DND-41 (cell line): ENCODE data around the gene IGSF21.

Source experiments
- ATAC-seq: fragments of 200-7000 bp; cut with Tn5 transposase; 3 replicates; pipeline ENCODE4 v1.9.1; 2021; ENCODE audit warnings: low read depth; ENCODE audit not compliant: insufficient read depth
- DNase-seq: peaks from one replicate; pipeline ENCODE4 v3.0.0-alpha.2; 2020
- H2AFZ ChIP-seq: 2 replicates; pipeline ENCODE4 v1.6.0; 2012; ENCODE audit warnings: low read depth, low read length
- H3K27ac ChIP-seq: 2 replicates; pipeline ENCODE4 v1.5.1; 2012; ENCODE audit warnings: low read length, inconsistent platforms
- H3K27me3 ChIP-seq: fragments of 200-600 bp; sonication (generic); 2 replicates; pipeline ENCODE4 v1.6.0; 2012; ENCODE audit warnings: low read length, mild to moderate bottlenecking, inconsistent platforms; ENCODE audit not compliant: insufficient read depth, poor library complexity
- H3K36me3 ChIP-seq: 2 replicates; pipeline ENCODE4 v1.5.1; 2012; ENCODE audit warnings: low read length, inconsistent platforms; ENCODE audit not compliant: insufficient read depth
- H3K4me1 ChIP-seq: 2 replicates; pipeline ENCODE4 v1.5.1; 2012; ENCODE audit warnings: mild to moderate bottlenecking, low read length; ENCODE audit not compliant: insufficient read depth
- H3K4me2 ChIP-seq: 2 replicates; pipeline ENCODE4 v1.6.0; 2012; ENCODE audit warnings: mild to moderate bottlenecking, moderate library complexity, low read length, inconsistent platforms; ENCODE audit not compliant: insufficient read depth
- H3K4me3 ChIP-seq, 2 experiments: fragments of 200-600 bp in 1 of 2; shearing (Covaris generic) in 1 of 2; 2 replicates each; pipeline ENCODE4 v1.5.1; 2012 to 2016; ENCODE audit warnings: inconsistent platforms in 2 of 2, low read length in 2 of 2, mild to moderate bottlenecking in 2 of 2, low read depth in 1 of 2, moderate library complexity in 1 of 2
- H3K79me2 ChIP-seq: 2 replicates; pipeline ENCODE4 v1.6.0; 2012; ENCODE audit warnings: low read length, inconsistent platforms; ENCODE audit not compliant: insufficient read depth
- H3K9ac ChIP-seq: 2 replicates; pipeline ENCODE4 v1.6.0; 2012; ENCODE audit warnings: low read depth, mild to moderate bottlenecking, inconsistent platforms, low read length, moderate library complexity
- H3K9me3 ChIP-seq: 2 replicates; pipeline ENCODE4 v1.5.1; 2012; ENCODE audit warnings: low read length, moderate library complexity, mild to moderate bottlenecking, inconsistent platforms; ENCODE audit not compliant: insufficient read depth, severe bottlenecking
- H4K20me1 ChIP-seq: 2 replicates; pipeline ENCODE4 v1.6.0; 2012; ENCODE audit warnings: low read length; ENCODE audit not compliant: insufficient read depth
- EZH2 ChIP-seq: IDR thresholded peaks from 3 replicates; pipeline ENCODE4 v1.6.1; 2012; ENCODE audit warnings: borderline replicate concordance, low read depth, mild to moderate bottlenecking, moderate library complexity, low read length, inconsistent platforms; ENCODE audit not compliant: severe bottlenecking
- TF ChIP-seq, protein P1 (sequence below): IDR thresholded peaks from 2 replicates; pipeline ENCODE4 v1.5.1; 2012; ENCODE audit warnings: borderline replicate concordance, low read length, moderate library complexity, mild to moderate bottlenecking; ENCODE audit not compliant: poor library complexity, severe bottlenecking; ENCODE audit errors: extremely low read depth

Gene IGSF21

DNA sequence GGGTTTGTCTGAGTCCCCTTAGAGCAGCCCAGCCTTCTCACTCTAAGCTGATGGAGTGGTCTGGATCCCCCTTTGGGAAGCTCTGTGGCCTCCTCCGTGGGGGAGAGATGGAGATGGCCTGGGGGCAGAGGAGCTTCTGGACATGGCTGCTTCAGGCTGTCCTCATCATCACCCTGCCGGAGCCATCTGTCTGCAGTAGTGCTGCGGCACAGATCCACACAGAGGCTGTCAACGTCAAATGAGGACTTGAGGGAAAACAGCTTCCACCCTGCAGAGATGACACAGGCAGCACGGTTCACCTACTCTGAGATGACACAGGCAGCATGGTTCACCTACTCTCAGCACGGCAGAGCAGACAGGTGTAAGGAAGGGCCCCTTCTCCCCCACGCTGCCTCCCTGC, 134.3 kb downstream of the IGSF21 start:
- no peak overlapping the region for H3K4me3 ChIP-seq
- H3K27me3 ChIP-seq: no peaks in the 10 kb centered on the region
- TF ChIP-seq, protein P1, sequence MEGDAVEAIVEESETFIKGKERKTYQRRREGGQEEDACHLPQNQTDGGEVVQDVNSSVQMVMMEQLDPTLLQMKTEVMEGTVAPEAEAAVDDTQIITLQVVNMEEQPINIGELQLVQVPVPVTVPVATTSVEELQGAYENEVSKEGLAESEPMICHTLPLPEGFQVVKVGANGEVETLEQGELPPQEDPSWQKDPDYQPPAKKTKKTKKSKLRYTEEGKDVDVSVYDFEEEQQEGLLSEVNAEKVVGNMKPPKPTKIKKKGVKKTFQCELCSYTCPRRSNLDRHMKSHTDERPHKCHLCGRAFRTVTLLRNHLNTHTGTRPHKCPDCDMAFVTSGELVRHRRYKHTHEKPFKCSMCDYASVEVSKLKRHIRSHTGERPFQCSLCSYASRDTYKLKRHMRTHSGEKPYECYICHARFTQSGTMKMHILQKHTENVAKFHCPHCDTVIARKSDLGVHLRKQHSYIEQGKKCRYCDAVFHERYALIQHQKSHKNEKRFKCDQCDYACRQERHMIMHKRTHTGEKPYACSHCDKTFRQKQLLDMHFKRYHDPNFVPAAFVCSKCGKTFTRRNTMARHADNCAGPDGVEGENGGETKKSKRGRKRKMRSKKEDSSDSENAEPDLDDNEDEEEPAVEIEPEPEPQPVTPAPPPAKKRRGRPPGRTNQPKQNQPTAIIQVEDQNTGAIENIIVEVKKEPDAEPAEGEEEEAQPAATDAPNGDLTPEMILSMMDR: no peak
- TF ChIP-seq EZH2: no peak
- peaks cover 2% of the 10 kb centered on the region; the same call in 1 of the 2 replicates for H4K20me1 ChIP-seq
- no peak overlapping the region for H2AFZ ChIP-seq
- H3K27ac ChIP-seq: no peak overlapping the region
- H3K4me2 ChIP-seq: no peak overlapping the region
- ATAC-seq (no peak), DNase-seq (no peak)
- H3K79me2 ChIP-seq: no peaks in the 10 kb centered on the region
- no peak overlapping the region for H3K9ac ChIP-seq
- H3K4me1 ChIP-seq: no peaks in the 10 kb centered on the region
- no peaks in the 10 kb centered on the region for H3K9me3 ChIP-seq
- no peaks in the 10 kb centered on the region for H3K36me3 ChIP-seq

DNA sequence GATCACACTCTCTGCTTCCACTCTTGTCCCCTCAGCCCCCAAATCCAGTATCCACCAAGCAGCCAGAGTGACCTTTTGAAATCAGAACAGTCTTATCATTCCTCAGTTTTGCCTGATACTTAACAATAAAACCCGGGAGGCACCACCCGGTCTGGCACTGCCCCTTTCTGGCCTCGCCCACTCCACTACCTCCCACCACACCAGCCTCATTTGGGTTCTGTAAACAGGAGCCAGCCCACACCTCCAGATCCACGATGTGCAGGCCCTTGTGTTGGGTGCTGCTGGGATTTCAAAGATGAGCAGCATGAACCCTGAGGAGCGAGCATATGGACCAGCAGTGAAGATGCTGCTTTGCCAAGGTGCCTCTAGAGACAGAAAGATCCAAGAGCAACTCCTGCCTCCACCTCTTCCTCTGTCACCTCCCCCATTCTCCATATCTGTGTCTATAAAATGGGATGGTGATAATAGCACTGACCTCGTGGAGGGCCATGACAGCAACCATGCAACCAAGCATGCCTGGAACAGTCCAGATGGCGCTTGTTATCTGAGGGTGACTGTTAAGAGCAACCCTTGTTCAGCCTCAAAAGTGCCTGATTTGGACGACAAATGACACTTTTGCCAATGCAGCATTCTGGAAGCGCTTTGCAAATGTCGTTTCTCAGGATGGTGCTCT, 136.0 kb downstream of the IGSF21 start:
- Histone ChIP-seq H3K36me3 (no peaks in the 10 kb centered on the region), H3K9ac (no peak overlapping the region), H3K27ac (no peak overlapping the region), H4K20me1 (peaks cover 2% of the 10 kb centered on the region; the same call in 1 of the 2 replicates), H3K27me3 (no peaks in the 10 kb centered on the region), H3K4me2 (no peak overlapping the region), H3K4me1 (no peaks in the 10 kb centered on the region), H2AFZ (no peak overlapping the region), H3K4me3 (no peak overlapping the region), H3K9me3 (no peaks in the 10 kb centered on the region), H3K79me2 (no peaks in the 10 kb centered on the region)
- DNase-seq (no peak), ATAC-seq (no peak)
- TF ChIP-seq, protein P1: no peak
- no peak for TF ChIP-seq EZH2

DNA sequence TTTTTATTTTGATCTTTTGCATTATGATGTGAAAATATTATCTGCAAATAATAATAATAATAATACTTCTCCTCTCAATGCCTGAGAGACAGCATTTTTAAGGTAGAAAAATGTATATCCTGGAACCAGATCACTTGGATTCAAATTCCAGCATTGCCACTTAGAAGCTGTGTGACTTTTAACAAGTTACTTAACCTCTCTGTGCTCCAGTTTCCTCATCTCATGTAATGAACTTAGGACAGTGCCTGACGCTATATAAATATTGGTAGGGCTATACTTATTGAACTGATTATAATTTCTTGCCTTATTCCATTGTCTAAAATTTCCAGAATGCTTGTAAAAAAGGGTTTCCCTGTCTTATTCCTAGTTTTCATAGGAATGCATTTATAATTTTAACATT, 137.2 kb downstream of the IGSF21 start:
- Histone ChIP-seq H4K20me1 (0 out of 2 replicates have a peak, but pooled peaks cover 2% of the 10 kb centered on the region), H3K4me3 (no peak overlapping the region), H3K9me3 (no peaks in the 10 kb centered on the region), H3K27ac (no peak overlapping the region), H2AFZ (no peak overlapping the region), H3K4me1 (no peaks in the 10 kb centered on the region), H3K79me2 (no peaks in the 10 kb centered on the region), H3K36me3 (no peaks in the 10 kb centered on the region), H3K4me2 (no peak overlapping the region), H3K27me3 (no peaks in the 10 kb centered on the region), H3K9ac (no peak overlapping the region)
- DNase-seq (no peak), ATAC-seq (no peak)
- no peak for TF ChIP-seq EZH2
- TF ChIP-seq, protein P1: no peak
